Hepatocyte (in vitro differentiated cells): ENCODE data around the gene TUBB2A.

Experiments
- EZH2 ChIP-seq: fragments of 200-600 bp; sonication (generic); IDR thresholded peaks from 2 replicates; pipeline ENCODE4 v1.6.1; 2016; ENCODE audit warnings: antibody characterized with exemption, mild to moderate bottlenecking, borderline replicate concordance
- EZH2phosphoT487 ChIP-seq: fragments of 200-600 bp; sonication (generic); IDR thresholded peaks from one replicate; pipeline ENCODE4 v1.6.1; 2018; ENCODE audit warnings: antibody characterized with exemption, mild to moderate bottlenecking, low read depth, moderate library complexity; ENCODE audit not compliant: unreplicated experiment, severe bottlenecking
- TF ChIP-seq, protein P1 (sequence below): fragments of 200-600 bp; sonication (generic); IDR thresholded peaks from 2 replicates; pipeline ENCODE4 v1.5.1; 2016; ENCODE audit warnings: antibody characterized with exemption, mild to moderate bottlenecking; ENCODE audit not compliant: poor library complexity

DNA sequence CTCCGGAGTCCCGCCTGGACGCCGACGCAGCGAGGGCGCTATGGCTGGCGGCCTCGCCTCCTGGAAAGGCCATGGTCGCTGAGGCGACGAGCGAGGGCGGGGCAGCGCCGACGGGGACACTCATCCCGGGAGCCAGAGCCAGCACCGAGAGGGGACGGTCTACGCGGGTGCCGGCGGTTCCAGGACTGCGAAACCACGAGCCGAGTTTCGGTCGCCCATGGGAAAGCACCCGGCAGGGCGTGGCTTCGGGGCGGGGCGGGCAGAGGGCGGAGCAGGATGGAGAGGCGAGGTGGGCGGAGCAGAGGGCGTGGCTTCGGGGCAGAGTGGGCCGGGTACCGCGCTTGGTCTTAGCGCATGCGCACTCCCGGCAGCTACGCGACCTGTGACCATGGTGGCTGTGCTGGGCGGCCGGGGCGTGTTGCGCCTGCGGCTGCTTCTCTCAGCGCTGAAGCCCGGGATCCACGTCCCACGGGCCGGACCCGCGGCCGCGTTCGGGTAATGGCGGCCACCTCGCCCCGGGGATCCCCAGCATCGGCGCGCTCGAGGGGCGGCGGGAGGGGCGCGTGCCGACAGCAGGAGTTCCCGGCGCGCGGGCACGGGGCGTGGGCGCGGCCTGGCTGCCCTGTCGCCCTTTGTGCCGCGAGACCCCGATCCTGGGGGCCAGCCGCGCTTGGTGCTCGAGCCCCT lies 38.8 kb downstream of the TUBB2A start, which contains the start of gene BPHL:
- TF ChIP-seq, protein P1, sequence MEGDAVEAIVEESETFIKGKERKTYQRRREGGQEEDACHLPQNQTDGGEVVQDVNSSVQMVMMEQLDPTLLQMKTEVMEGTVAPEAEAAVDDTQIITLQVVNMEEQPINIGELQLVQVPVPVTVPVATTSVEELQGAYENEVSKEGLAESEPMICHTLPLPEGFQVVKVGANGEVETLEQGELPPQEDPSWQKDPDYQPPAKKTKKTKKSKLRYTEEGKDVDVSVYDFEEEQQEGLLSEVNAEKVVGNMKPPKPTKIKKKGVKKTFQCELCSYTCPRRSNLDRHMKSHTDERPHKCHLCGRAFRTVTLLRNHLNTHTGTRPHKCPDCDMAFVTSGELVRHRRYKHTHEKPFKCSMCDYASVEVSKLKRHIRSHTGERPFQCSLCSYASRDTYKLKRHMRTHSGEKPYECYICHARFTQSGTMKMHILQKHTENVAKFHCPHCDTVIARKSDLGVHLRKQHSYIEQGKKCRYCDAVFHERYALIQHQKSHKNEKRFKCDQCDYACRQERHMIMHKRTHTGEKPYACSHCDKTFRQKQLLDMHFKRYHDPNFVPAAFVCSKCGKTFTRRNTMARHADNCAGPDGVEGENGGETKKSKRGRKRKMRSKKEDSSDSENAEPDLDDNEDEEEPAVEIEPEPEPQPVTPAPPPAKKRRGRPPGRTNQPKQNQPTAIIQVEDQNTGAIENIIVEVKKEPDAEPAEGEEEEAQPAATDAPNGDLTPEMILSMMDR = no peak
- TF ChIP-seq EZH2 (no peak), EZH2phosphoT487 (no peak)
